ENCODE results near the gene SDK1.
"Not testable (repeated sequence)": the region's sequence is repeated elsewhere in the genome, so short reads cannot be mapped to it uniquely, and the experiment has no call there.

SDK1 gene

DNA sequence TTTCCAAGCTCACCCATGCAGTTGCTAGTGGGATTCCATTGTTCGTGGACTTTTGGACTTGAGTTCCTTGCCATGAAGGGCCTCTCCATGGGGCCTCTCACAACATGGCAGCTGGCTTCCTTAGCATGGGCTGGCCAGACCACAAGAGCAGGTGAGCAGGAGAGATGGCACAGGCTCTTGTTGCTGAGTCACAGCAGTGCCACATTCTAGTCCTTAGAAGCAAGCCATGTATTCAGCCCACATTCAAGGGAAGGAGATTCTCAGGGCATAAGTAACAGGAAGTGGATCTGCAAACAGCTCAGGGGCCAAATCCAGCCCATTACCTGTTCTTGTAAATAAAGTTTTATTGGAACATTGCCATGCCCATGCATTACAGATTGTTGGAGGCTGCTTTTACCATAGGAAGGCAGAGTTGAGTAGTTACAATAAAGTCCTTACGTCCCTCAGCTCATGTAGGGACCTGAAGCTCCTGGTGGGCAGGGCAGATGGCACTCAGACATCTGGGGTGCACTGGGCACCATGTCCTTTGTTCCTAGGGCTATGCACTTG is 899.6 kb downstream of the SDK1 start:
- DNase-seq: no peak

DNA sequence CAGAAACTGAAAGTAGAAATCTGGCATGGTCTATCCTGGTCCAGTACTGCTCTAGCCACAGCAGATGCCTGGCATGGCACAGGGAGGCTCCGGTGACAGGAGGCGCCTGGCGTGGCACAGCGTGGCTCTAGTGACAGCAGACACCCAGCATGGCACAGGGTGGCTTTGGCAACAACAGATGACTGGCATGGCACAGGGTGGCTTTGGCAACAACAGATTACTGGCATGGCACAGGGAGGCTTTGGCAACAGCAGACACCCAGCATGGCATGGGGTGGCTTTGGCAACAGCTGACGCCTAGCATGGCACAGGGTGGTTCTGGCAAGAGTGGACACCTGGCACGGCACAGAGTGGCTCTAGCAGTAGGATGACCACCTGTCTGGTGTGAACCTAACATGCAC is 900.5 kb downstream of the SDK1 start:
- no peak for DNase-seq

DNA sequence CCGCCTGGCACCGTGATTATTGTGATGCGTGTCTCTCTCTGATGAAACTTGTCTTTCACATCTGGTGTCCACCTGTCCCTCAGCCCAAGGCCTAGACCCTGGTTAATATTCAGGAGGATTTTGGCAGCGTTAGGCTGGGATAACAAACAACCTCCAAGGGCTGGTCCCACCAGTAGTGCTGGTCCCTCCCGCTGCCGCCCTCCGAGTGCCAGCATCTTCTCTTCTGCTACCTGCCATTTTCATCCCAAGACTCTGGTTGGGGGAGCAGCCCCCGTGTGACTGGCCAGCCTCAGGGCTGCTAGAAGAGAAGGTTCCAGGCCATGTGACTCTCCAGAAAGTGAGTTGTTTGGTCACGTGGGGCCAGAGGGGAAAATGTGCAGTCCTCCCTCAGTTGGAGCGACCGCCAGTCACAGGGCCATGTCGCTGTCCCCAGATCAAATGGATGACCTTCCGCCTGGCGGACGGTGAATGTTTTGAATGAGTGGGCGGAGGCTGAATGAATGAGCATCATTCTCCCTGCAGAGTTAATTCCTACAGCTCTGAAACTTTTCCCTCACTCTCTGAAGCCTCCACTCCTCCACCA is 901.2 kb downstream of the SDK1 start:
- no peak for DNase-seq

DNA sequence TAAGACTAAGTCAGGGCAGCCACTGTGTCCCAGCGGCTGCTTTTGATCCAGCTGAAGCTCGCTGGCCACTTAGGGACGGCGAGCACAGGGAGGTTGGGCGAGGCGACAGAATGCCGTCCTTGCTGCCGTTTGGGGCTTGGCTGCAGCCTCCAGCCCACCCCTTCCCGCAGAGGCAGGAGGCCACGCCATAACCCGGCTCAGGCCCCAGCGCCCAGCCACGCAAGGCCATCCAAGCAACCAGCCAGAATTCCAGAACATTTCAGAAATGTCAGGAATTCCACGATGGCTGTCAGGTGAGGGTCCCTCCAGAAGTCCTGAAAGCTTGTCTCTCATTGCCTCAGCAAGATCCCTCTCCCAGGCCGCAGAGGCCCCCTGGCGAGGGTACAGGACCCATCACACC is 901.9 kb downstream of the SDK1 start:
- no peak for DNase-seq

DNA sequence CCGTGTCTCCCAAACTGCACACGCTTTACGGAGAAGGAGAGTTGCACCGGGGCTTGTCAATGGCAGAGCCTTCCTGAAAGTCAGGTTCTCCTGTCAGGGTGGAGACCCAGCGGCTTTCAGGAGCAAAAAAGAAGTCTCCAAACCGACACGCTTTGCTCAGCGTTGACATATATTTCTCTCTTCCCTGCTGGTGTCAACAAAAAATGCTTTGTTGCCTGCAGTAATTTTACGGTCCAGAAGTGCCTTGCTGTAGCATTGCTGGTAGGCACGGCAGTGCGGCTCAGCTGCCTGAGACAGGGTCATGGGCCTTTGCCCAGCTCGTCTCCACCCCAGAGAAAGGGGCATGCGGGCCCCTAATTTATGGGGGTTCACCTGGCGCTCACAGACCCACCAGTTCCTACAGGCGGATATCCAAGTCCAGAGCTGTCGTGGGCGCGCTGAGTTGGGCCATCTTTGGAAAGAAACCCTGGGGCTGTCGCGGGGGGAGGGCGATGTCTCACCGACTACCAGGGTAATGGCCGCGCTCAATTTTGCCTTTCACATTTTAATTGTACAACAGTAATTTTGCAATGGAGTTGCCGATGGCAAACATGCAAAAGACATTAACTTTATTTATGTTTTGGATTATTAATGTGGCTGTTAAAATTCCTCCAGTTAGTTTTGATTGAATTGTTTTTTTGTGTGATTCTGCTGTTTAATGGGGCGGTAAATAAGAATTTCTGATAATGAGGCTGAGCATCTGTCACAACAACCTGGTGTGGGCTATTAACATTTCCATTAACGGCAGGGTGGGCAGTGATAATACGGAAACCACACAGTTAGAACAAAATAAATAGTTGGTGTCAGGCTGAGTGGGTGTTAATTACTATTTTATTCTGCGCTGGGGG is 902.8 kb downstream of the SDK1 start:
- DNase-seq: no peak

DNA sequence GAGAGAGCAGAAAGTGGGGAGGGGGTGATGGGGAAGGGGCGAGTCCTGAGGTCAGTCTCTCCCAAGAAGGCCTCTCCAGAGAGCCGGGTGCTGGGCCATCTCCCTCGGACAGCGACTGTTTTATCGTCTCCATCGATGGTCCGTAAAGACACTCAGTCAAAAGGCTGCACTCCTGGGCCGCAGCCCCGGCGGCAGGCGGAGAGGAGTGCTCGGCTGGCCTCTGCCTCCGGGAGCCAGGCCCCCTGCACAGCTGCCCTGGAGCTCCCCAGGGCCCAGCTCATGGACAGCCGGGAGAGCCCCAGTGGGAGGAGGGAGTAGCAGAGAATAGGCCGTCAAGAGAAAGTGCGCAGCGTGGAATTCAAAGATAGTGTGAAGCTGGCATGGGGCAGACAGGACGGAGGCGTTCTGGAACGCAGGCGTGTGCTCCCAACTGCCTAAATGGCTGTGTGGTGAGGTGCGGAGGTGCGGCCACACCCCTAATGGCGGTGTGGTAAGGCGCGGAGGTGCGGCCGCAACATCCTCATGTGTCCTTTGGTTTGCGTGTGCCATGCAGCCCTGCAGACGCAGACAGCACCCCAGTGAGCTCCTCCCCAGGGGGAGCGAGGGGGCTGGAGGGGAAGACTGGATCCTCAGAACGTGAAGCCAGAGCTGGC is 903.6 kb downstream of the SDK1 start:
- DNase-seq: no peak

DNA sequence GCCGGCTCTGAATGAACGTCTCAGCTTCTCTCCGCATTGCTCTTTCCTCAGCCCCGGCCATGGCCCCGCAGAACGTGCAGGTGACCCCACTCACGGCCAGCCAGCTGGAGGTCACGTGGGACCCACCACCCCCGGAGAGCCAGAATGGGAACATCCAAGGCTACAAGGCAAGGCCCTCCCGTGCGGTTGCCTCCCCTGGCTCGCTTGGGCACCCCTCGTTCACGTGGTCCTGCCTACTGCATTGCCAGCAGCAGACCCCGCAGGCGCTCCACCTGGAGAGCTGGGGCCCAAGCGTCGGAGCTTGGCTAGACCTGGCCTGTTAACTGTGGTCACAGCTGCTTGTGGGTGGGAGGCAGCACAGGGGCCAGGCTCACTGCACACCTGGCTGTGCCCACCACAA is 904.8 kb downstream of the SDK1 start:
- DNase-seq: no peak

DNA sequence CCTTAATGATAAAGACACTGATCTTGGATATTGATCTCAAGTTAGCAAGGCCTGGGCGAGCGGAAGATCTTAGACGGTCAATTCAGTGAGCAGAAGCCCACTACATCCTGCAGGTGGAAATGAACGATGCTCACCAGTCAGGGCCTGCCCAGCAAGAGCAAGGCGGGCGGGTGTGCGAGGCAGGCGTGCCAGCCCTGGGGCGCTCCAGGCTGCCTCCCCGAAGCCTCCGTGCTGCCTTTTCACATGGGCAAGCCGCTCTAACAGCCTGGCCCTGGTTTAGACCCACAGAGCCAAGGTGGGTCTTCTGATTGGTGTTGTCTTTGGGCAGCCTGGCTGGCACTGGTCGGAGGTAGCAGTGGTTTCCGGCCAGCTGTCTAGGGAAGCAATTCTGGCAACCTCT is 906.0 kb downstream of the SDK1 start:
- DNase-seq: no peak

DNA sequence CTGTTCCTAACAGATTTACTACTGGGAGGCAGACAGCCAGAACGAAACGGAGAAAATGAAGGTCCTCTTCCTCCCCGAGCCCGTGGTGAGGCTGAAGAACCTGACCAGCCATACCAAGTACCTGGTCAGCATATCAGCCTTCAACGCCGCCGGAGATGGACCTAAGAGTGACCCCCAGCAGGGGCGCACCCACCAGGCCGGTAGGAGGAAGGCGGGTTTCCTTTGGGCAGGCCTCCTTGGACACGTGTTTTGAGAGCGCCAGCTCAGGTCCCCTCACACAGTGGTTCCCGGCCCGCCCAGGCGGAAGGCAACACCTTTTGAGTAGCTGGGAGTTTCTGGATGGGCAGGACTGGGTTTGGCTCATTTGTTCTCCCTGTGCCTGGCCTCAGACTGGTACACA is 907.0 kb downstream of the SDK1 start:
- DNase-seq: no peak

DNA sequence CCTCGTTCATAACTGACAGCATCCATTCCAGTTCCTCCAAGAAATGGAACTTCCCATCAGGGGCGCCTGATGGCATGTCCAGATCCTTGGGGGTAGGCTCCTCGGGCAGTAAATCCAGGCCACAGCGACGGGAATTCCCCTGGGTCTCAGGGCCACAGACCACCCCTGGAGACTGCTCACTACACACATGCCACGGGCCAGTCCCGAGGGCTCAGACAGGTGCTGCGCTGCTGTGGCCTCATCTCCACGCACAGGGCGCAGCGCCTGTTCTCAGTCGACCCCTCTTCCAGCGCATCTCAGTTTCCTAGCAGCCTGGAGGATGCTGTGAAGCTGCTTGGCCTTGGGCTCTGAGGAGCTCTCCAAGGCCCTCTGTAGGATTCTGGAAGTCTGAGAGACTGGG is 907.5 kb downstream of the SDK1 start:
- DNase-seq: no peak

DNA sequence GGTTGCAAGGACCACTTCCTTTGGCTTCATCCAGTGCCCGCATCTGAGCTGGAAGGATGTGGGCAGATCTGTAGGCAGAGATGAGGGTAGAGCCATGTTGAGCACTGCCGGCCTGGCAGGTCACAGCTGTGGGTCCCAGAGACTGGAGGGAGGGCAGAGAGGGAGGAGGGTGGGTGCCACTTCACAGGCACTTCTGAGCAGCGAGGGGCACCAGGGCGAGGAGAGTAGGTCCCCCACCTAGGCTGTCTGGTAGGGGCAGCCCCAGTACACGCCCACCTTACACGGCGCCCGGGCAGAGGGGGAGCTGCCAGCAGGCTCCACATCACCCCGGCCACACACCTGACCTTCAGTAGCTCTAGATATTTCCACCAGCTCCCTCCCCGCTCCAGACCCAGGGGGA is 908.1 kb downstream of the SDK1 start:
- no peak for DNase-seq

DNA sequence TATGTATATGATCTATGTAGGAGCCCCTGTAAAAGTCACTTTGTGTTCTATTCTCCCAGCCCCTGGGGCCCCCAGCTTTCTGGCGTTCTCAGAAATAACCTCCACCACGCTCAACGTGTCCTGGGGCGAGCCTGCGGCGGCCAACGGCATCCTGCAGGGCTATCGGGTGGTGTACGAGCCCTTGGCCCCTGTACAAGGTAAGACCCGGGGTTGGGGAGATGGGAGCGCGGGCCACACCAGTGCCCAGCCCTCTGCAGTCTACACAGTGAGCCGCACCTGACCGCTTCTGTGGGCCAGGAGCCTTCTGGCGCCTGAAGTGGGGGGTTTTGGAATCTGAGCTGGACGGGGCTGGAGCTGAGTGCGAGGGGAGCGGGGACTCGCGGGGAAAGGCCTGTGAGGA is 908.9 kb downstream of the SDK1 start:
- no peak for DNase-seq

DNA sequence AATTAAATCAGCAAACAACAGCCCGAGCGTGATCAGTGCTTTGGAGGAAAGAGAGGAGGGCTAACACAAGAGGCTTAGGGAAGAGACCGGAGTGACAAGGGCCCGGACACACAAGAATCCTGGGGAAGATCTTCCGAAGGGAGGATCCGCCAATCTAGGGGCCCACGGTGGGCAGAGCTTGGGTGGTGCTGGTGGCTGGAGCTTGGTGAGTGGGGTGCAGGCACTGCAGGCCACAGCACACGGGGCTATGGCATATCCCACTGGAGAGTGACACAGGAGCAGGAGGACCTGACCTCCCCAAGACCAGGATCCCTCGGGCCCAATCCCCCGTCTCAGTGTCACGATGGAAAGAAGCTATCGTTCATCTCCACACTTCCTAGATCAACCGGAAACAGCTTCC is 909.8 kb downstream of the SDK1 start:
- DNase-seq: no peak

DNA sequence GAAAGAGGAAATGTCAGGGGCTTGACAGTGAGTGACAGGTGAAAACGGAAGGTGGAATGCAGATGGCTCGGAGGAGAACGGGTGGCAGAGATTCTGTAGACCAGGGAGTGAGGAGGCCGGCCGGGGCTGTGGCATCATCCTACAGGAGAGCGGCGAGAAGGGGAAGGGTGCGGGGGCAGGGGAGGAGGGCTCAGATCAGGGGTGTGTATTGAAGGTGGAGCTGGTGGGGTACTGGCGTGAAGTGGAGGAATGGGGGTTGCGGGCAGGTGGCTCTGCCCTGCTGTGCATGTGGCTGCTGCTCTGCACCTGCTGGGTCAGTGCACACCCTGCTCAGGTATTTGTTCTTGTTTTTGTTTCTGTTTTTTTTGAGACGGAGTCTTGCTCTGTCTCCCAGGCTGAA is 910.2 kb downstream of the SDK1 start:
- no peak for DNase-seq

DNA sequence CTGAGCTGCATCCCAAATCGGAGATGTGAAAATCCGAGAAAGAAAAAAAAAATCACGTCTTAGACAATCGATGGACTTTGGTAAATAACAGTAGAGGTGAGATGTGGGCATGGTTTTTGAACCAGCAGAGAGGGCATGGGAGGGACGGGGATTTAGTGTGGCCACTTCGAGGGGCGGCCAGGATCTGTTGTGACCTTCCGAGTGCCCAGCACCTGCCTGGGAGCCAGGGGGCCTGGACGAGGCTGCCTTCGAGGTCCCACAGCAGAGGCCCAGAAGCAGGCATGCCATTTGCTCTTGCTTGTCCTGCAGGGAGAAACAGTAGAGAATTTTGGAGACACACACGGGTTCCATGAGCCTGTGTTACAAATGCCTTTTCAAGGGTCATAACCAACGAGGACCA is 911.3 kb downstream of the SDK1 start:
- DNase-seq: no peak

DNA sequence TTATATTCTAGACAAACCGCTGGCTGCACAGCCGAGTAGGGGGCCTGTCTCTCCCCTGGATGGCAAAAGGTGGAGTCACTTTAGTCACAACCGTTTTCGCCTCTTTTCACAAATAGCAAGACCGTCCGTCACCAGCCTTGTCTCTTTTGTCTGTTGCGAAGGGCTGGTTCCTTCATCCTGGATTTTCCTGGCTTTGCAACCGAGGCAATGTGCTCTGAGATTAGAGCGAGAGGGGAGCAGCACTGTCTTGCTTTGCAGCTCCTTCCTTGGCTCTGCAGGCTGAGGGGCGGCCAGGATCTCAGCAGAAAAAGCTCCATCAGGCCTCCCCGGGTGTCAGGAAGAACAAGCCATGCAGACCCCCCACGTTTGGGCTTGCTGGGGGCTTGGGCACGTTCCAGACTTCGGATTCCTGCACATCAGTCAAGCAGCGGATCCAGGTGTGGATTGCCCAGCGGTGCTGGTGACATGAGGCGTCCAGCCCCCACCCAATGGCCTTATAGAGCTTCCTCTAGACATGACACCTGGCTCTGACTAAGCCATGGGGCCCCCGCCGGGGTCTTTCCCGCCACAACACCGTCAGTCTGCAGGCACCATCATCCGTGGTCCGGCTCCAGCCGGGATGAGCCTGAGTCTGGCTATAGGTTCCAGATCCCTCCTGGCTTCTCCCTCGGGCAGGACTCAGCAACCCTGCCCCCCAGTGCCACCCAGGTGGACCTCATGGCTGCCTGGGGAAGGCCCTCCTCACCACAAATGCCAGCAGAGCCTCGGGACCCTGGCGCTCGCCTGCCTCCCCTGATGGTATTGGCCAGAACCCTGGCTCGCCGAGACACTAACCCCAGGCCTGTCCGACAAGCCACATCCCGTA is 913.5 kb downstream of the SDK1 start:
- DNase-seq: no peak

DNA sequence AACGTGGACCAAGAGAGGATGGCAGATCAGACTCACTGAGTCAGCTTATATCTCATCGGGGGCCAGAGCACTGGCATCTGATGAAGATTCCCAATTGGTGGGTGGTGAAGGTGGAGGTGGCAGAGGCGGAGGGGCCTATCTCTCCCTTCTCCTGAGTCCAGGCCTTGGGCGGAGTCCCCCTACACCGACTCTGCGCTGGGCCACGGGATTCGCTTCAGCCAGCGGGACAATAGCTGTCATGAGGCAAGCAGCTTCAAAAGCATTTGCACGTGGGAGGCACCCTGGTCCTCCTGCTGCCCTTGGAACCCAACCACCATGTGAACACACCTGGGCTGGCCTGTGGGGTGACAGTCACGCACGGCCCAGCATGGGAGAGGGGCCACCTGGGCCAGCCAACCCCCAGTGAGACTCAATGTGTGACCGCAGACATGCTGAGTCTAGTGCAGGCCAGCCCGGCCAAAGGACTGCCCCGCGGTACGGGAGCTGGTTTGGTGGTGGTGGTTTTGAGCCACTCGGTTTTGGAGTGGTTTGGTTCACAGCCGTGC is 914.2 kb downstream of the SDK1 start:
- no peak for DNase-seq

DNA sequence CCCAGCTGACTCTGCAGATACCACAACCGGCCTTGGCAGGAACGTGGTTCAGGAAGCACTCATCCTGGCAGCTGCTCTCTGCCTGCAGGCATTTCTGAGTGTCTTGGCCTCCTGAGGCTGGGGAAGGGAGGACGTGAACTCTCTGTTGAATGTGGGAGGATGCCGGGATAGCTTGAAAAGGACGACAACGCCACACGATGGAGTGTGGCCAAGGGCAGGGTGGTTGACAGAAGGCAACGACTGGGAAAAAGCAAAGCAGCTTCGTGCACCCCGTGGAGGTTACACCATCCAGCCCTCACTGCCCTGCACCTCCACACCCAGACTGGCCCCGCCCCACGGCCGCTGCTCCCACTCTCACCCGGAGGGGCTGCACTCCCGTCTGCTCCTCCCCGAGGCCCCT is 915.0 kb downstream of the SDK1 start:
- DNase-seq: no peak

DNA sequence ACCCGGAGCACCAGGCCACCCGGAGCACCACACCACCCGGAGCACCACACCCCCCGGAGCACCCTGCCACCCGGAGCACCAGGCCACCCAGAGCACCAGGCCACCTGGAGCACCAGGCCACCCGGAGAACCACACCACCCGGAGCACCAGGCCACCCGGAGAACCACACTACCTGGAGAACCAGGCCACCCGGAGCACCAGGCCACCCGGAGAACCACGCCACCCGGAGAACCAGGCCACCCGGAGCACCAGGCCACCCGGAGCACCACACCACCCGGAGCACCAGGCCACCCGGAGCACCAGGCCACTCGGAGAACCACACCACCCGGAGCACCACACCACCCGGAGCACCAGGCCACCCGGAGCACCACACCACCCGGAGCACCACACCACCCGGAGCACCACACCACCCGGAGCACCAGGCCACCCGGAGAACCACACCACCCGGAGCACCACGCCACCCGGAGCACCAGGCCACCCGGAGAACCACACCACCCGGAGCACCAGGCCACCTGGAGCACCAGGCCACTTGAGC is 916.1 kb downstream of the SDK1 start:
- DNase-seq: not testable (repeated sequence)

DNA sequence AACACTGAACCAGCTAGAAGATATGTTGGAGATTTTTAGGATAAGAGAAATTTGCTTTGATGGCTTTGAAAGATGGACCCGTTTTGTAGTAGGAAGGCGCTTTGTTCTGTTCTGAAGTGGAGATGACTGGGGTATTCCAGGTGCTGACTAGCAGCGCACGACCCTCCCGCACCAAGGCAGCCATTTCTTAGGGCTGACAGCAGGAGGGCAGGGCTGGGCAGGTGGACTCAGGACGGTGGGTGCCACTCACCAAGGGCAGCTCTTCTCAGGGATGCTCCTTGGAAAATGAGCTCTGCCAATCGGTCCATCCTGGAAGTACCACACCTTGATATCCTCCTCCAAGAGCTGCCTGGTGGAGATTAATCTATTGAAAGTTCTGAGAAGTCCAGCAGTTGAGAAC is 917.4 kb downstream of the SDK1 start:
- no peak for DNase-seq

DNA sequence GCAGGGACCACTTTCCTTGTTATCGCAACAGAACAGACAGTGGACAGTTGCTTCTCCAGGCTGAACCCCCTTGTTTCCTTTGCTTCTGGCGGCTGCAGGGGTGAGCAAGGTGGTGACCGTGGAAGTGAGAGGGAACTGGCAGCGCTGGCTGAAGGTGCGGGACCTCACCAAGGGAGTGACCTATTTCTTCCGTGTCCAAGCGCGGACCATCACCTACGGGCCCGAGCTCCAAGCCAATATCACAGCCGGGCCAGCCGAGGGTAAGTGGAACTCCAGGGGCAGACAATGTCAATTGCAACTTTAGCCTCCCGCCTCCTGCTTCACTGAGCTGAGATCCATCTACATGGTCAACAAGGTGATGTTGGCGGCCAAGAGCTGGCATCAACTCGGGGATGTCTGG is 919.0 kb downstream of the SDK1 start:
- no peak for DNase-seq

DNA sequence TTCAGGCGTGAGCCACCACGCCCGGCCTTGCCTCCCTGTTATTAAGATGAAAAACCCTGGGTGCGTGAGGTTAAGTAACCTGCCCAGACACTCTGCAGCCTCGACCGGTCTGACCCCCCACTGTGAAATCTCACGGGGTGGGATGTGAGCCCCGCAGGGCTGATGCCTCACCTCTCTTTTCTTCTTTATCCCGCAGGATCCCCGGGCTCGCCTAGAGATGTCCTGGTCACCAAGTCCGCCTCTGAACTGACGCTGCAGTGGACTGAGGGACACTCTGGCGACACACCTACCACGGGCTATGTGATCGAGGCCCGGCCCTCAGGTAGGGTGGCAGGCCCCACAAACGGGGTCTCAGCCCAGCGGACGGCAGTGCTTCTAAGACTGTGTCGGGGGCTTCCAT is 920.0 kb downstream of the SDK1 start:
- DNase-seq: no peak

Measured in NCI-H2081 treated with DMSO at 0.1 percent for 48 hours (cell line).